ENCODE results near the gene METTL21A.

GRCh38 chr2:207587305-207587704 is 37.9 kb downstream of the METTL21A start:
- no peak for TF ChIP-seq GATA1 (IDR thresholded peaks at IDR 0.05; ENCODE audit: low read depth, low read length)
- no peak for TF ChIP-seq POLR2A (IDR thresholded peaks at IDR 0.05; ENCODE audit: low read length)

Measured in erythroblast (primary cell).